Fibroblast of mammary gland (primary cell): ENCODE measurements around the gene LIMK1.

Source experiments
- DNase-seq: peaks from one replicate; pipeline ENCODE4 v3.0.0-alpha.2; 2010; ENCODE audit warnings: low read depth
- H3K4me3 ChIP-seq: 2 replicates; pipeline ENCODE4 v1.5.1; 2011; ENCODE audit warnings: low read depth, mild to moderate bottlenecking, low read length, moderate library complexity; ENCODE audit not compliant: control insufficient read depth
- CTCF ChIP-seq: conservative IDR thresholded peaks from 2 replicates; pipeline ENCODE4 v1.5.1; 2011; ENCODE audit warnings: low read depth, low read length, inconsistent platforms; ENCODE audit not compliant: control insufficient read depth, insufficient read depth

The LIMK1 gene

GRCh38 chr7:74049997-74050798, 33.4 kb upstream of the LIMK1 start:
- no peak for TF ChIP-seq CTCF
- no peak overlapping the region for H3K4me3 ChIP-seq
- no peak for DNase-seq

- H3K4me3 ChIP-seq: no peak overlapping the region
- no peak for TF ChIP-seq CTCF
- DNase-seq: no peak
These were observed 32.4 kb upstream of the LIMK1 start for GRCh38 chr7:74051193-74051592.

GRCh38 chr7:74051629-74052410, 31.8 kb upstream of the LIMK1 start:
- peak; percentile 22 for DNase-seq
- no peak overlapping the region for H3K4me3 ChIP-seq
- peak; percentile 48 for TF ChIP-seq CTCF

GRCh38 chr7:74052628-74053027, 31.0 kb upstream of the LIMK1 start:
- TF ChIP-seq CTCF: no peak
- no peak overlapping the region for H3K4me3 ChIP-seq
- no peak for DNase-seq

GRCh38 chr7:74053589-74054186, 29.9 kb upstream of the LIMK1 start:
- DNase-seq: no peak
- no peak overlapping the region for H3K4me3 ChIP-seq
- no peak for TF ChIP-seq CTCF

- H3K4me3 ChIP-seq: no peak overlapping the region
- DNase-seq: no peak
- TF ChIP-seq CTCF: no peak
These were observed 27.3 kb upstream of the LIMK1 start for GRCh38 chr7:74056096-74056915.
